OCI-LY1 (cell line): ENCODE measurements around the gene MOCS1.
A peak's percentile ranks its signal among the peaks of the same experiment; 100 is the strongest.

Experiments
- H2AFZ ChIP-seq: fragments of 200-600 bp; sonication (generic), shearing (Covaris generic); 2 replicates; pipeline ENCODE4 v1.6.0; 2014; ENCODE audit warnings: antibody characterized with exemption, mild to moderate bottlenecking, low read length
- H3F3A ChIP-seq: fragments of 200-600 bp; sonication (generic), shearing (Covaris generic); 2 replicates; pipeline ENCODE4 v1.6.0; 2014; ENCODE audit warnings: mild to moderate bottlenecking, antibody characterized with exemption, low read length, moderate library complexity; ENCODE audit not compliant: insufficient read depth
- H3K27ac ChIP-seq: fragments of 200-600 bp; sonication (generic); 2 replicates; pipeline ENCODE4 v1.5.1; 2014; ENCODE audit warnings: low read length, mixed run types, mild to moderate bottlenecking, low read depth; ENCODE audit not compliant: poor library complexity, severe bottlenecking
- H3K27me3 ChIP-seq: fragments of 200-600 bp; sonication (generic); 2 replicates; pipeline ENCODE4 v1.6.0; 2014; ENCODE audit warnings: antibody characterized with exemption, mild to moderate bottlenecking, low read length, moderate library complexity; ENCODE audit not compliant: insufficient read depth
- H3K36me3 ChIP-seq: fragments of 200-600 bp; sonication (generic); 2 replicates; pipeline ENCODE4 v1.6.1; 2014; ENCODE audit warnings: mild to moderate bottlenecking, antibody characterized with exemption, low read length, moderate library complexity, mixed read lengths; ENCODE audit not compliant: insufficient read depth
- H3K4me1 ChIP-seq: fragments of 200-600 bp; sonication (generic); 2 replicates; pipeline ENCODE4 v1.5.1; 2014; ENCODE audit warnings: mild to moderate bottlenecking, low read length, moderate library complexity; ENCODE audit not compliant: insufficient read depth, severe bottlenecking
- H3K4me2 ChIP-seq: fragments of 200-600 bp; sonication (generic), shearing (Covaris generic); 2 replicates; pipeline ENCODE4 v1.6.1; 2014; ENCODE audit warnings: low read length
- H3K4me3 ChIP-seq: fragments of 200-600 bp; sonication (generic); 2 replicates; pipeline ENCODE4 v1.5.1; 2014; ENCODE audit warnings: low read length, low read depth, mild to moderate bottlenecking, mixed read lengths; ENCODE audit not compliant: poor library complexity, severe bottlenecking
- H3K79me2 ChIP-seq: fragments of 200-600 bp; shearing (Covaris generic); 2 replicates; pipeline ENCODE4 v1.6.1; 2016; ENCODE audit warnings: mixed run types, low read length, mixed read lengths; ENCODE audit not compliant: insufficient read depth
- H3K9ac ChIP-seq: fragments of 200-600 bp; sonication (generic), shearing (Covaris generic); 2 replicates; pipeline ENCODE4 v1.6.1; 2014; ENCODE audit warnings: mild to moderate bottlenecking, low read length, mixed read lengths
- H3K9me2 ChIP-seq: fragments of 200-600 bp; sonication (generic), shearing (Covaris generic); 2 replicates; pipeline ENCODE4 v1.6.1; 2014; ENCODE audit warnings: low read depth, mild to moderate bottlenecking, low read length, mixed read lengths
- H3K9me3 ChIP-seq: fragments of 200-600 bp; shearing (Covaris generic); 2 replicates; pipeline ENCODE4 v1.6.1; 2014; ENCODE audit warnings: low read length, mixed read lengths
- H4K20me1 ChIP-seq: fragments of 200-600 bp; sonication (generic), shearing (Covaris generic); 2 replicates; pipeline ENCODE4 v1.6.0; 2016; ENCODE audit warnings: mild to moderate bottlenecking, low read length; ENCODE audit not compliant: insufficient read depth
- CTCF ChIP-seq: fragments of 200-600 bp; sonication (generic), shearing (Covaris generic); IDR thresholded peaks from 2 replicates; pipeline ENCODE4 v1.5.1; 2017; ENCODE audit warnings: mild to moderate bottlenecking, antibody characterized with exemption, low read length, moderate library complexity, mixed read lengths
- EZH2 ChIP-seq: fragments of 200-600 bp; sonication (generic), shearing (Covaris generic); IDR thresholded peaks from 2 replicates; pipeline ENCODE4 v1.8.0; 2017; ENCODE audit warnings: borderline replicate concordance, mixed run types, mild to moderate bottlenecking, antibody characterized with exemption, low read length, moderate library complexity, mixed read lengths

The MOCS1 gene

GRCh38 chr6:39896701-39897100 is 37.6 kb downstream of the MOCS1 start:
- no peak for TF ChIP-seq EZH2
- TF ChIP-seq CTCF, result no peak
- Histone ChIP-seq H3K9me2 (no peaks in the 10 kb centered on the region), H3K9me3 (no peaks in the 10 kb centered on the region), H3K79me2 (no peaks in the 10 kb centered on the region), H3K4me2 (no peak overlapping the region), H3F3A (no peaks in the 10 kb centered on the region), H3K9ac (no peak overlapping the region), H3K36me3 (no peaks in the 10 kb centered on the region), H4K20me1 (no peaks in the 10 kb centered on the region), H3K27me3 (no peaks in the 10 kb centered on the region), H3K27ac (no peak overlapping the region), H3K4me3 (no peak overlapping the region), H3K4me1 (no peaks in the 10 kb centered on the region), H2AFZ (no peak overlapping the region)

- no peak overlapping the region for H3K4me2 ChIP-seq
- H3K9ac ChIP-seq, result no peak overlapping the region
- no peak overlapping the region for H3K27ac ChIP-seq
- H3K36me3 ChIP-seq, result no peaks in the 10 kb centered on the region
- no peaks in the 10 kb centered on the region for H3K9me3 ChIP-seq
- H3K27me3 ChIP-seq, result no peaks in the 10 kb centered on the region
- no peak overlapping the region for H2AFZ ChIP-seq
- no peaks in the 10 kb centered on the region for H3K4me1 ChIP-seq
- H3K79me2 ChIP-seq, result no peaks in the 10 kb centered on the region
- H3K4me3 ChIP-seq, result no peak overlapping the region
- no peaks in the 10 kb centered on the region for H3K9me2 ChIP-seq
- TF ChIP-seq EZH2, result no peak
- TF ChIP-seq CTCF, result no peak
- no peaks in the 10 kb centered on the region for H4K20me1 ChIP-seq
- H3F3A ChIP-seq, result no peaks in the 10 kb centered on the region
Observed at GRCh38 chr6:39893286-39893685, 41.0 kb downstream of the MOCS1 start.

DNA sequence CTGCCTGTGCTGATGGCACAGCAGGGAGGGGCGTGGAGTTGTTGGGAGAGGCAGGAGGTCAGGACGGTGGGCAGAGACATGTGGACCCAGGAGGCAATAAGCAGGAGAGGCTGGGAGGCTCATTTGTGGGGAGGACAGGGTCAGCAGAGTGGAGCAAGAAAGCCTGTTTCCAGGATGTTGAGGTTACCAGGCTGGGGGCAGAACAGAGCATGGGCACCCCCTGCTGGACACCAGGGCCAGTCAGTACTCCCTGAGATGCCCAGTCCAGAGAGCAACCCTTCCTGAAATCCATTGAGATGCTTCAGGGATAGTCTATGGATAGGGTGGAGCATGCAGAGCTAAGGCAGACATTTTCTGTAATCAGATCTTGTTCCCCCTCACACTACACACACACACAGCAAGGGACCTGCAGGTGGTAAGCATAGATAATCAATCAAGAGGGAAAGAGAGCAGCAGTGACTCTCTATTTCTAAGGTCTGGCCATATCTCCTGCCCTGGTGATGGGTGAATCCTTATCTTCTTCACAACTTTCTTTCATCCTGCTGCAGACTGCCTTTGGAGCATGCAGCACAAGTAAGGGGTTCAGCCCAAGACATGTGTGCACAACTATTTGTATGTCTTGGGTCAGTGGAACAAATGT is 41.7 kb downstream of the MOCS1 start:
- no peaks in the 10 kb centered on the region for H3K9me2 ChIP-seq
- H3K4me3 ChIP-seq, result no peak overlapping the region
- no peak overlapping the region for H3K27ac ChIP-seq
- no peak overlapping the region for H2AFZ ChIP-seq
- H3K4me1 ChIP-seq, result no peaks in the 10 kb centered on the region
- no peaks in the 10 kb centered on the region for H4K20me1 ChIP-seq
- H3K36me3 ChIP-seq, result no peaks in the 10 kb centered on the region
- TF ChIP-seq CTCF, result peak; percentile 33; the same call in 1 of the 2 replicates
- no peak for TF ChIP-seq EZH2
- H3K9me3 ChIP-seq, result no peaks in the 10 kb centered on the region
- H3K4me2 ChIP-seq, result no peak overlapping the region
- H3K27me3 ChIP-seq, result no peaks in the 10 kb centered on the region
- no peak overlapping the region for H3K9ac ChIP-seq
- no peaks in the 10 kb centered on the region for H3K79me2 ChIP-seq
- no peaks in the 10 kb centered on the region for H3F3A ChIP-seq
